GM23338 (cell line): Measurements from ENCODE around the gene DNAJC5G.

Experiments used
- EZH2 ChIP-seq: fragments of 200-600 bp; sonication (generic); IDR thresholded peaks from one replicate; pipeline ENCODE4 v1.8.0; 2017; ENCODE audit warnings: antibody characterized with exemption, mild to moderate bottlenecking, low read depth; ENCODE audit not compliant: unreplicated experiment
- EZH2phosphoT487 ChIP-seq: fragments of 200-600 bp; sonication (generic); IDR thresholded peaks from one replicate; pipeline ENCODE4 v1.8.1; 2018; ENCODE audit warnings: antibody characterized with exemption; ENCODE audit not compliant: unreplicated experiment
- POLR2AphosphoS5 ChIP-seq: IDR thresholded peaks from 2 replicates; pipeline ENCODE4 v1.6.1; 2016; ENCODE audit warnings: antibody characterized with exemption, low read depth
- STAT1 ChIP-seq: IDR thresholded peaks from one replicate; pipeline ENCODE4 v1.6.1; 2016; ENCODE audit warnings: antibody characterized with exemption; ENCODE audit not compliant: unreplicated experiment
- TF ChIP-seq, protein P1 (sequence below), 2 experiments: fragments of 200-600 bp in 1 of 2; sonication (generic) in 1 of 2; conservative IDR thresholded peaks; 2 replicates each; pipeline versions ENCODE4 v1.5.1 to v1.6.1; 2016 to 2017; ENCODE audit warnings: antibody characterized with exemption in 2 of 2, low read depth in 2 of 2, mild to moderate bottlenecking in 2 of 2, moderate library complexity in 1 of 2

DNA sequence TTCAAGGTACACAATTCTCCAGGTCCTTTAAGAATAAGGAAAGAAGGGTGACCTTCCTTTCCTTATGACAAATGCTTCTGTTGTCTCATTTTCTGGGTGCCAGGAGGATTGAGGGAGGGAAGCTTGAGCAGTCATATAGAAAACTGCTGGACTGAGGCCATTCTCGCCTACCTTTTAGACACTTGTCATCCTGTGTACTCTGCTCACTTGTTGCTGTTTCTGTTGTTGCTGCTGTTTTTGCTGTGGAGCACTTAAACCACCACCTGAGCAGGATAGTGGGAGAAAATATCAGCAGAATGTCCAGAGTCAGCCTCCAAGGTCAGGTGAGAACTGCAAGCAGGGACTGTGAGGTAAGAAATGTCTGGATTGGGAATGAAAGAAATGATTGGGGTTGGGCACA lies 2.8 kb downstream of the DNAJC5G start:
- TF ChIP-seq, protein P1, sequence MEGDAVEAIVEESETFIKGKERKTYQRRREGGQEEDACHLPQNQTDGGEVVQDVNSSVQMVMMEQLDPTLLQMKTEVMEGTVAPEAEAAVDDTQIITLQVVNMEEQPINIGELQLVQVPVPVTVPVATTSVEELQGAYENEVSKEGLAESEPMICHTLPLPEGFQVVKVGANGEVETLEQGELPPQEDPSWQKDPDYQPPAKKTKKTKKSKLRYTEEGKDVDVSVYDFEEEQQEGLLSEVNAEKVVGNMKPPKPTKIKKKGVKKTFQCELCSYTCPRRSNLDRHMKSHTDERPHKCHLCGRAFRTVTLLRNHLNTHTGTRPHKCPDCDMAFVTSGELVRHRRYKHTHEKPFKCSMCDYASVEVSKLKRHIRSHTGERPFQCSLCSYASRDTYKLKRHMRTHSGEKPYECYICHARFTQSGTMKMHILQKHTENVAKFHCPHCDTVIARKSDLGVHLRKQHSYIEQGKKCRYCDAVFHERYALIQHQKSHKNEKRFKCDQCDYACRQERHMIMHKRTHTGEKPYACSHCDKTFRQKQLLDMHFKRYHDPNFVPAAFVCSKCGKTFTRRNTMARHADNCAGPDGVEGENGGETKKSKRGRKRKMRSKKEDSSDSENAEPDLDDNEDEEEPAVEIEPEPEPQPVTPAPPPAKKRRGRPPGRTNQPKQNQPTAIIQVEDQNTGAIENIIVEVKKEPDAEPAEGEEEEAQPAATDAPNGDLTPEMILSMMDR (conservative IDR thresholded peaks at IDR 0.05; ENCODE audit: low read depth in 2 of 2), result no peak
- TF ChIP-seq EZH2, result no peak
- TF ChIP-seq EZH2phosphoT487, result no peak
- no peak for TF ChIP-seq STAT1
- no peak for TF ChIP-seq POLR2AphosphoS5
